Smooth muscle cell (in vitro differentiated cells): ENCODE results near the gene ZNF496. TPM values are rescaled to one million over a fixed set of nuclear protein-coding genes. Genes with fewer than 3 reads are reported as not detected.
"Not testable (repeated sequence)": the region's sequence is repeated elsewhere in the genome, so short reads cannot be mapped to it uniquely, and the experiment has no call there.

Source experiments
- DNase-seq: peaks from one replicate; lab custom pipeline; 2025; ENCODE audit not compliant: unreplicated experiment; lab: John Stamatoyannopoulos, UW
- H2AFZ ChIP-seq: fragments of 200-600 bp; sonication (generic); 2 replicates; pipeline ENCODE4 v1.6.0; 2016; ENCODE audit warnings: antibody characterized with exemption, low read depth, mild to moderate bottlenecking
- H3F3A ChIP-seq: fragments of 200-600 bp; sonication (generic); 2 replicates; pipeline ENCODE4 v1.6.0; 2017; ENCODE audit warnings: antibody characterized with exemption, low read depth
- H3K27ac ChIP-seq: fragments of 200-600 bp; sonication (generic); 2 replicates; pipeline ENCODE4 v1.5.1; 2016; ENCODE audit warnings: low read depth, mild to moderate bottlenecking
- H3K27me3 ChIP-seq: fragments of 200-600 bp; sonication (generic); 2 replicates; pipeline ENCODE4 v1.6.1; 2016; ENCODE audit warnings: low read depth, mild to moderate bottlenecking
- H3K36me3 ChIP-seq: fragments of 200-600 bp; sonication (generic); 2 replicates; pipeline ENCODE4 v1.5.1; 2016; ENCODE audit warnings: low read depth
- H3K4me1 ChIP-seq: fragments of 200-600 bp; sonication (generic); 2 replicates; pipeline ENCODE4 v1.5.1; 2016; ENCODE audit warnings: low read depth
- H3K4me2 ChIP-seq: fragments of 200-600 bp; sonication (generic); 2 replicates; pipeline ENCODE4 v1.6.0; 2016; ENCODE audit warnings: mild to moderate bottlenecking
- H3K4me3 ChIP-seq: fragments of 200-600 bp; sonication (generic); 2 replicates; pipeline ENCODE4 v1.5.1; 2016; ENCODE audit warnings: mild to moderate bottlenecking
- H3K79me2 ChIP-seq: fragments of 200-600 bp; sonication (generic); 2 replicates; pipeline ENCODE4 v1.6.0; 2016; ENCODE audit warnings: low read depth, mild to moderate bottlenecking
- H3K9ac ChIP-seq: fragments of 200-600 bp; sonication (generic); 2 replicates; pipeline ENCODE4 v1.6.0; 2016; ENCODE audit warnings: low read depth
- H3K9me3 ChIP-seq: fragments of 200-600 bp; sonication (generic); replicated peaks from 2 replicates; pipeline ENCODE4 v1.5.1; 2016; ENCODE audit warnings: low read depth
- H4K20me1 ChIP-seq: fragments of 200-600 bp; sonication (generic); 2 replicates; pipeline ENCODE4 v1.6.0; 2016; ENCODE audit warnings: low read depth
- CTCF ChIP-seq: fragments of 200-600 bp; sonication (generic); IDR thresholded peaks from 2 replicates; pipeline ENCODE4 v1.5.1; 2017; ENCODE audit warnings: borderline replicate concordance, mild to moderate bottlenecking, antibody characterized with exemption; ENCODE audit not compliant: insufficient read depth, poor library complexity, severe bottlenecking
- WGBS: methylation state at CpG from one replicate; pipeline ENCODE4 v1.1.7; 2016; ENCODE audit warnings: low lambda C conversion rate; 5-methylcytosine and 5-hydroxymethylcytosine counted together
- polyA plus RNA-seq: library from polyadenylated mRNA; unstranded; fragments of >200 nt; fragmentation: Nextera tagmentation; extraction: Ambion mirVana; gene quantifications from 2 replicates; pipeline ENCODE4 v1.2.1, GENCODE V29; 2016
- total RNA-seq: library from RNA; depleted of rRNA; stranded (reverse); fragments of >200 nt; gene quantifications from 2 replicates; pipeline ENCODE4 v1.2.3, GENCODE V29; 2014

ZNF496 gene
- total and polyA plus RNA-seq, 2 experiments from 2014 or later, result 14.8 to 37.0 TPM

GRCh38 chr1:247269133-247269532 is 62.5 kb downstream of the ZNF496 start:
- DNase-seq, result no peak
- Histone ChIP-seq H3K9ac (no peak overlapping the region), H3K4me1 (no peaks in the 10 kb centered on the region), H4K20me1 (no peaks in the 10 kb centered on the region), H3F3A (no peaks in the 10 kb centered on the region), H3K4me3 (no peak overlapping the region), H3K4me2 (no peak overlapping the region), H2AFZ (no peak overlapping the region), H3K79me2 (no peaks in the 10 kb centered on the region), H3K36me3 (no peaks in the 10 kb centered on the region), H3K27ac (no peak overlapping the region), H3K9me3 (no peaks in the 10 kb centered on the region), H3K27me3 (no peaks in the 10 kb centered on the region)
- TF ChIP-seq CTCF, result no peak

GRCh38 chr1:247268390-247269045 is 63.1 kb downstream of the ZNF496 start:
- no peak for DNase-seq
- H2AFZ ChIP-seq, result no peak overlapping the region
- H3K27ac ChIP-seq, result no peak overlapping the region
- H3K79me2 ChIP-seq, result no peaks in the 10 kb centered on the region
- H3K4me2 ChIP-seq, result no peak overlapping the region
- no peaks in the 10 kb centered on the region for H3K27me3 ChIP-seq
- H4K20me1 ChIP-seq, result no peaks in the 10 kb centered on the region
- no peaks in the 10 kb centered on the region for H3K4me1 ChIP-seq
- no peak for TF ChIP-seq CTCF
- no peaks in the 10 kb centered on the region for H3F3A ChIP-seq
- no peak overlapping the region for H3K9ac ChIP-seq
- H3K9me3 ChIP-seq, result no peaks in the 10 kb centered on the region
- no peaks in the 10 kb centered on the region for H3K36me3 ChIP-seq
- 90% methylated on average over 2 of the region's 2 CpGs for WGBS
- H3K4me3 ChIP-seq, result no peak overlapping the region

GRCh38 chr1:247266053-247266452 is 65.6 kb downstream of the ZNF496 start:
- Histone ChIP-seq H3K27ac (no peak overlapping the region), H3K79me2 (no peaks in the 10 kb centered on the region), H3K4me3 (no peak overlapping the region), H3K9ac (no peak overlapping the region), H3K4me2 (no peak overlapping the region), H3K9me3 (no peaks in the 10 kb centered on the region), H3K36me3 (no peaks in the 10 kb centered on the region), H4K20me1 (no peaks in the 10 kb centered on the region), H3F3A (no peaks in the 10 kb centered on the region), H3K27me3 (no peaks in the 10 kb centered on the region), H3K4me1 (no peaks in the 10 kb centered on the region), H2AFZ (no peak overlapping the region)
- DNase-seq, result no peak
- 90% methylated on average over 5 of the region's 5 CpGs for WGBS
- TF ChIP-seq CTCF, result no peak

GRCh38 chr1:247255772-247256171 is 75.9 kb downstream of the ZNF496 start, which contains the start of gene VN1R5:
VN1R5 (plus strand) TSS chr1:247256072.
- not testable (repeated sequence) for H3K4me1 ChIP-seq, H4K20me1 ChIP-seq, H3K27me3 ChIP-seq, H3K27ac ChIP-seq, H3K4me3 ChIP-seq, H3K4me2 ChIP-seq, H3K79me2 ChIP-seq, H3K36me3 ChIP-seq, H3F3A ChIP-seq, DNase-seq, H3K9me3 ChIP-seq, H3K9ac ChIP-seq, H2AFZ ChIP-seq
- 85% methylated on average over 1 of the region's 1 CpG for WGBS
